ENCODE results near the gene NUP188. TPM values are rescaled to one million over a fixed set of nuclear protein-coding genes. Genes with fewer than 3 reads are reported as not detected.

NUP188 gene
- total and polyA plus RNA-seq, 2 of the 13 experiments (the other 11 are each of a cell fraction or from before 2014, with no cell fraction given), result 28.0 to 38.5 TPM

GRCh38 chr9:128906741-128907140 lies 40.8 kb upstream of the NUP188 start (continued):
- TF ChIP-seq ARNT2 (CRISPR knock-in tag; IDR thresholded peaks at IDR 0.05; ENCODE audit: low read depth) (no peak), ZNF850 (CRISPR knock-in tag; conservative IDR thresholded peaks at IDR 0.05) (no peak), ZNF3 (CRISPR knock-in tag; IDR thresholded peaks at IDR 0.05) (no peak), MTA1 (CRISPR knock-in tag; IDR thresholded peaks at IDR 0.05; ENCODE audit: borderline replicate concordance) (no peak), KAT7 (CRISPR knock-in tag; IDR thresholded peaks at IDR 0.05; ENCODE audit: borderline replicate concordance) (no peak), ZBTB4 (CRISPR knock-in tag; IDR thresholded peaks at IDR 0.05; ENCODE audit: borderline replicate concordance) (no peak), ZNF468 (CRISPR knock-in tag; IDR thresholded peaks at IDR 0.05) (no peak), ZBTB26 (CRISPR knock-in tag; IDR thresholded peaks at IDR 0.05; ENCODE audit: borderline replicate concordance) (no peak), ZNF670 (CRISPR knock-in tag; IDR thresholded peaks at IDR 0.05; ENCODE audit: borderline replicate concordance) (no peak)

GRCh38 chr9:128908372-128908771 lies 39.1 kb upstream of the NUP188 start:
- ChIA-PET POLR2A (interaction anchor here (1.2 kb wide), 1 partner anchor 11 kb away, joined by 3 read pairs; no protein-coding TSS in a partner anchor), CTCF (ENCODE audit: low intra/inter-chr PET ratio, low total read pairs) (no interaction called here)
- no peak overlapping the region for H3K4me2 ChIP-seq (ENCODE audit: low read depth, low read length)
- no TSS peak for BruUV-seq (replicated peaks)
- H3K9ac ChIP-seq (ENCODE audit: insufficient read depth, low read depth, low read length), result no peak overlapping the region
- 100% methylated on average over 8 of the region's 24 CpGs for WGBS (ENCODE audit: low lambda C conversion rate)
- in situ Hi-C loops (cut with HindIII; ENCODE audit: extremely low pct_ligation_motif_present, low pct_unique_long_range_greater_than_20kb), result no loop called here
- H4K20me1 ChIP-seq (ENCODE audit: insufficient read depth, low read length), result no peaks in the 10 kb centered on the region
- peaks cover 25 to 44% of the 10 kb centered on the region in 2 experiments for H3K36me3 ChIP-seq (replicated peaks in 1 of 2; ENCODE audit: control insufficient read depth in 1 of 2, insufficient read depth in 2 of 2, low read length in 2 of 2)
- no peak overlapping the region for H2AFZ ChIP-seq (ENCODE audit: low read length)
- no peak for FAIRE-seq
- no peaks in the 10 kb centered on the region for H3K9me3 ChIP-seq (ENCODE audit: low read length)
- no peak overlapping the region for H3K4me3 ChIP-seq (replicated peaks in 1 of 3; ENCODE audit: insufficient read depth in 1 of 3, low read depth in 2 of 3, low read length in 3 of 3)
- intact Hi-C loops (cut with micrococcal nuclease; ENCODE audit: unreplicated experiment), result no loop called here
- H3K79me2 ChIP-seq (ENCODE audit: insufficient read depth, low read length), result peaks cover 2% of the 10 kb centered on the region
- peaks cover 54% of the 10 kb centered on the region for H3K4me1 ChIP-seq (ENCODE audit: insufficient read depth, low read length)
- no peaks in the 10 kb centered on the region for H3K27me3 ChIP-seq (ENCODE audit: control insufficient read depth in 1 of 2, insufficient read depth in 2 of 2, low read length in 2 of 2)
- no peak overlapping the region for H3K27ac ChIP-seq (ENCODE audit: extremely low read length, insufficient read depth, low read length)
- no peak for ATAC-seq
- no peak for DNase-seq (ENCODE audit: low spot score)
- TF ChIP-seq MNT (IDR thresholded peaks at IDR 0.05) (no peak), NR0B2 (CRISPR knock-in tag; IDR thresholded peaks at IDR 0.05) (no peak), DMTF1 (CRISPR knock-in tag; IDR thresholded peaks at IDR 0.05) (no peak), ZNF740 (CRISPR knock-in tag; IDR thresholded peaks at IDR 0.05) (no peak)

All from HepG2 (cell line).